HG03571 (cell line): Measurements from ENCODE around the gene LRRC27.
"Not testable (repeated sequence)": the region's sequence is repeated elsewhere in the genome, so short reads cannot be mapped to it uniquely, and the experiment has no call there.

ENCODE experiments used
- ATAC-seq: cut with Tn5 transposase; IDR thresholded peaks from one replicate; pipeline ENCODE4 v1.9.1; 2021; ENCODE audit not compliant: unreplicated experiment

Gene LRRC27

GRCh38 chr10:132314336-132314735, 17.7 kb upstream of the LRRC27 start:
- no peak for ATAC-seq

GRCh38 chr10:132314881-132315280, 17.1 kb upstream of the LRRC27 start:
- not testable (repeated sequence) for ATAC-seq

GRCh38 chr10:132316133-132316532, 15.9 kb upstream of the LRRC27 start:
- ATAC-seq: no peak

GRCh38 chr10:132317477-132317876, 14.5 kb upstream of the LRRC27 start:
- ATAC-seq: not testable (repeated sequence)

- ATAC-seq: peak; percentile 99
These were observed 11.9 kb upstream of the LRRC27 start for GRCh38 chr10:132319853-132320653.

- ATAC-seq: no peak
These were observed 11.1 kb upstream of the LRRC27 start for GRCh38 chr10:132320654-132321469.

- ATAC-seq: no peak
These were observed 10.3 kb upstream of the LRRC27 start for GRCh38 chr10:132321726-132322125.

GRCh38 chr10:132322586-132323048, 9.4 kb upstream of the LRRC27 start:
- no peak for ATAC-seq

- ATAC-seq: no peak
These were observed 7.8 kb upstream of the LRRC27 start for GRCh38 chr10:132324186-132324585.

- no peak for ATAC-seq
These were observed 5.6 kb upstream of the LRRC27 start for GRCh38 chr10:132326344-132326889.

- ATAC-seq: no peak
These were observed 5.1 kb upstream of the LRRC27 start for GRCh38 chr10:132326925-132327324.

- ATAC-seq: no peak
These were observed 3.9 kb upstream of the LRRC27 start for GRCh38 chr10:132328106-132328505.

GRCh38 chr10:132328738-132329137, 3.3 kb upstream of the LRRC27 start:
- ATAC-seq: no peak

- ATAC-seq: no peak
These were observed 2.2 kb upstream of the LRRC27 start for GRCh38 chr10:132329565-132330485.

- no peak for ATAC-seq
These were observed 1.5 kb upstream of the LRRC27 start for GRCh38 chr10:132330486-132330833.

GRCh38 chr10:132332433-132332754, 401 bp downstream of the LRRC27 start:
- peak; percentile 48 for ATAC-seq

- no peak for ATAC-seq
These were observed 1.4 kb downstream of the LRRC27 start for GRCh38 chr10:132333386-132333785.

- no peak for ATAC-seq
These were observed 2.7 kb downstream of the LRRC27 start for GRCh38 chr10:132334631-132335188.

- peak; percentile 38 for ATAC-seq
These were observed 3.4 kb downstream of the LRRC27 start for GRCh38 chr10:132335189-132336063.
